HEK293T (cell line): ENCODE data around the gene PTDSS2.
"Not testable (repeated sequence)": the region's sequence is repeated elsewhere in the genome, so short reads cannot be mapped to it uniquely, and the experiment has no call there.

Source experiments
- CTCF ChIA-PET: fragments of 350-600 bp; formaldehyde crosslinking; extraction: SDS; loops from one replicate; lab custom pipeline; 2021; ENCODE audit warnings: antibody characterized with exemption, inconsistent platforms; lab: Yijun Ruan, JAX
- POLR2A ChIA-PET: fragments of 350-600 bp; formaldehyde crosslinking; extraction: SDS; loops from one replicate; lab custom pipeline; 2020; ENCODE audit warnings: antibody characterized with exemption, inconsistent platforms; lab: Yijun Ruan, JAX
- DNase-seq: peaks from one replicate; pipeline ENCODE4 v3.0.0; 2012; ENCODE audit warnings: mixed read lengths; ENCODE audit errors: extremely low spot score
- ARNT ChIP-seq: fragments of 450-650 bp; IDR thresholded peaks from 2 replicates; pipeline ENCODE4 v1.6.1; 2017; ENCODE audit warnings: mild to moderate bottlenecking
- BHLHE40 ChIP-seq: fragments of 450-650 bp; IDR thresholded peaks from 2 replicates; pipeline ENCODE4 v1.6.1; 2016; ENCODE audit warnings: mild to moderate bottlenecking, moderate library complexity, borderline replicate concordance
- CTBP1 ChIP-seq: fragments of 450-650 bp; IDR thresholded peaks from 2 replicates; pipeline ENCODE4 v1.6.1; 2016; ENCODE audit warnings: borderline replicate concordance
- ELF4 ChIP-seq: fragments of 450-650 bp; IDR thresholded peaks from 2 replicates; pipeline ENCODE4 v1.6.1; 2017; ENCODE audit warnings: antibody characterized with exemption
- FOXA1 ChIP-seq: fragments of 450-650 bp; IDR thresholded peaks from 2 replicates; pipeline ENCODE4 v1.6.1; 2016; ENCODE audit warnings: mild to moderate bottlenecking
- FOXK2 ChIP-seq: fragments of 450-650 bp; IDR thresholded peaks from 2 replicates; pipeline ENCODE4 v1.6.1; 2016; ENCODE audit warnings: mild to moderate bottlenecking
- FOXM1 ChIP-seq: fragments of 450-650 bp; IDR thresholded peaks from 2 replicates; pipeline ENCODE4 v1.6.1; 2017; ENCODE audit warnings: mild to moderate bottlenecking, borderline replicate concordance
- HDGF ChIP-seq: fragments of 450-650 bp; IDR thresholded peaks from 2 replicates; pipeline ENCODE4 v1.6.1; 2017; ENCODE audit warnings: antibody characterized with exemption, borderline replicate concordance
- L3MBTL2 ChIP-seq: fragments of 450-650 bp; conservative IDR thresholded peaks from 2 replicates; pipeline ENCODE4 v1.6.1; 2016; ENCODE audit warnings: mild to moderate bottlenecking
- LEF1 ChIP-seq: fragments of 450-650 bp; IDR thresholded peaks from 2 replicates; pipeline ENCODE4 v1.6.1; 2017; ENCODE audit warnings: mild to moderate bottlenecking, borderline replicate concordance
- NFRKB ChIP-seq: fragments of 450-650 bp; IDR thresholded peaks from 2 replicates; pipeline ENCODE4 v1.6.1; 2016; ENCODE audit warnings: mild to moderate bottlenecking, moderate library complexity
- PKNOX1 ChIP-seq: fragments of 450-650 bp; IDR thresholded peaks from 2 replicates; pipeline ENCODE4 v1.6.1; 2016
- SP1 ChIP-seq: fragments of 450-650 bp; IDR thresholded peaks from 2 replicates; pipeline ENCODE4 v1.6.1; 2017
- SUZ12 ChIP-seq: fragments of 450-650 bp; IDR thresholded peaks from 2 replicates; pipeline ENCODE4 v1.6.1; 2016; ENCODE audit warnings: mild to moderate bottlenecking
- TARDBP ChIP-seq: fragments of 450-650 bp; IDR thresholded peaks from 2 replicates; pipeline ENCODE4 v1.6.1; 2016
- ZNF384 ChIP-seq: fragments of 450-650 bp; IDR thresholded peaks from 2 replicates; pipeline ENCODE4 v1.6.1; 2016

The PTDSS2 gene

GRCh38 chr11:434496-434895 lies 15.6 kb upstream of the PTDSS2 start:
- no peak for DNase-seq
- ChIA-PET CTCF (no interaction called here), POLR2A (no interaction called here)
- TF ChIP-seq SUZ12 (no peak), HDGF (no peak), NFRKB (no peak), ARNT (no peak), FOXM1 (no peak), L3MBTL2 (no peak), ELF4 (no peak), CTBP1 (no peak), BHLHE40 (no peak), FOXK2 (no peak), ZNF384 (no peak), SP1 (no peak), FOXA1 (no peak), PKNOX1 (no peak), TARDBP (no peak), LEF1 (no peak)

GRCh38 chr11:434999-435740 lies 14.9 kb upstream of the PTDSS2 start:
- DNase-seq, POLR2A ChIA-PET, CTCF ChIA-PET: not testable (repeated sequence)

GRCh38 chr11:437228-437870 lies 12.7 kb upstream of the PTDSS2 start:
- no peak for DNase-seq
- ChIA-PET CTCF (no interaction called here), POLR2A (interaction anchor here (1.1 kb wide), 1 partner anchor 13 kb away, joined by 3 read pairs; the partner anchor contains the start of gene PTDSS2)
- TF ChIP-seq L3MBTL2 (no peak), NFRKB (no peak), FOXA1 (no peak), HDGF (no peak), SP1 (no peak)

- CTCF ChIA-PET = no interaction called here
These were observed 11.8 kb upstream of the PTDSS2 start for GRCh38 chr11:438101-438844.

GRCh38 chr11:439315-440064 lies 10.6 kb upstream of the PTDSS2 start:
- CTCF ChIA-PET = no interaction called here
- TF ChIP-seq HDGF (no peak), FOXA1 (no peak), ZNF384 (no peak), FOXK2 (no peak), LEF1 (no peak), NFRKB (no peak), FOXM1 (no peak), PKNOX1 (no peak), ARNT (no peak), SP1 (no peak), CTBP1 (no peak)
- POLR2A ChIA-PET = interaction anchor here (1.2 kb wide), 1 partner anchor 8 kb away, joined by 4 read pairs; no protein-coding TSS in a partner anchor
- no peak for DNase-seq

More at GRCh38 chr11:438101-438844, 11.8 kb upstream of the PTDSS2 start:
- DNase-seq = no peak
- POLR2A ChIA-PET = interaction anchor here (1.1 kb wide), 1 partner anchor 12 kb away, joined by 3 read pairs; the partner anchor contains the start of gene PTDSS2
- TF ChIP-seq PKNOX1 = no peak
- TF ChIP-seq ZNF384 = no peak
- no peak for TF ChIP-seq LEF1
- TF ChIP-seq ELF4 = no peak
- no peak for TF ChIP-seq NFRKB
- no peak for TF ChIP-seq FOXA1
- no peak for TF ChIP-seq ARNT
- TF ChIP-seq BHLHE40 = no peak
- no peak for TF ChIP-seq HDGF
- TF ChIP-seq SP1 = no peak
- TF ChIP-seq FOXM1 = no peak
- TF ChIP-seq FOXK2 = no peak
- no peak for TF ChIP-seq L3MBTL2
- no peak for TF ChIP-seq CTBP1
- no peak for TF ChIP-seq SUZ12
- TF ChIP-seq TARDBP = no peak
